ENCODE measurements around the gene USH2A.

USH2A gene

DNA sequence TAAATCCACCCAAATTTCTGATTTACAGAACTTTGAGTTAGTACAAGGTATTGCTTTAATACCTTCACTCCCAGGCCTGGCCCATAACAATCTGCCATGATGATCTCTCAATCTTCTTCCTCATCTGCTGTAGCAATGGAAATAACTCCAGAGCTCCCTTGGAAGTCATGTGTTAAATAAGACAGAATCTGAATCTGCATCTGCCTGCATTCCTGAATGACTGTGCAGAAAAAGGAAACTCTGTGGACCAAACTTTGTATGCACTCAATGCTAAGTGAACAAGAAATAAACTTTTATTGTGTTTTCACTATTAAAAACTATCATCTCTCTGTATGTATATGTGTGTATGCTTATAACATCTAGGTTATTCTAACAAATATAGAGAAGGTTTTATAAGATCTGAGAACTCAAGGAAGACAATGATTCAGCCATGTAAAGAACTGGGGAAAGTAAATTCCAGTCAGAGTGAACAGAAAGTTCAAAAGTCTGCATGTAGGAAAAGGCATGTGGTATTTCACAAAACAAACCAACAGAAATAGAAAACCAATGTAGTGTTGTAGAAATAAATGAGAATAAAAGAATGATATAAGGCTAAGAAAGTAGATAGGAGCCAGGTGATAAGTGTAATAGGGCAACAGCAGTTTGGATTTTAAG lies 390.2 kb downstream of the USH2A start:
- TF ChIP-seq EZH2phosphoT487 (conservative IDR thresholded peaks at IDR 0.05; ENCODE audit: low read length) = no peak
- TF ChIP-seq, protein P1, sequence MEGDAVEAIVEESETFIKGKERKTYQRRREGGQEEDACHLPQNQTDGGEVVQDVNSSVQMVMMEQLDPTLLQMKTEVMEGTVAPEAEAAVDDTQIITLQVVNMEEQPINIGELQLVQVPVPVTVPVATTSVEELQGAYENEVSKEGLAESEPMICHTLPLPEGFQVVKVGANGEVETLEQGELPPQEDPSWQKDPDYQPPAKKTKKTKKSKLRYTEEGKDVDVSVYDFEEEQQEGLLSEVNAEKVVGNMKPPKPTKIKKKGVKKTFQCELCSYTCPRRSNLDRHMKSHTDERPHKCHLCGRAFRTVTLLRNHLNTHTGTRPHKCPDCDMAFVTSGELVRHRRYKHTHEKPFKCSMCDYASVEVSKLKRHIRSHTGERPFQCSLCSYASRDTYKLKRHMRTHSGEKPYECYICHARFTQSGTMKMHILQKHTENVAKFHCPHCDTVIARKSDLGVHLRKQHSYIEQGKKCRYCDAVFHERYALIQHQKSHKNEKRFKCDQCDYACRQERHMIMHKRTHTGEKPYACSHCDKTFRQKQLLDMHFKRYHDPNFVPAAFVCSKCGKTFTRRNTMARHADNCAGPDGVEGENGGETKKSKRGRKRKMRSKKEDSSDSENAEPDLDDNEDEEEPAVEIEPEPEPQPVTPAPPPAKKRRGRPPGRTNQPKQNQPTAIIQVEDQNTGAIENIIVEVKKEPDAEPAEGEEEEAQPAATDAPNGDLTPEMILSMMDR (IDR thresholded peaks at IDR 0.05; ENCODE audit: insufficient read depth, low read length, poor library complexity, severe bottlenecking) = no peak
- Histone ChIP-seq H3F3A (ENCODE audit: insufficient read depth) (no peaks in the 10 kb centered on the region), H4K20me1 (ENCODE audit: low read depth, low read length) (no peaks in the 10 kb centered on the region), H3K9me3 (ENCODE audit: insufficient read depth, low read length) (no peaks in the 10 kb centered on the region), H3K4me2 (ENCODE audit: low read depth, low read length, poor library complexity, severe bottlenecking) (no peak overlapping the region), H3K36me3 (ENCODE audit: low read length) (no peaks in the 10 kb centered on the region), H3K79me2 (ENCODE audit: insufficient read depth, low read length) (no peaks in the 10 kb centered on the region), H3K9ac (ENCODE audit: low read length) (no peak overlapping the region), H3K4me3 (ENCODE audit: insufficient read depth, low read length, poor library complexity, severe bottlenecking) (no peak overlapping the region), H3K27me3 (ENCODE audit: low read length) (no peaks in the 10 kb centered on the region), H3K27ac (ENCODE audit: low read depth, low read length) (no peak overlapping the region), H3K9me2 (replicated peaks; ENCODE audit: insufficient read depth, low read length) (no peaks in the 10 kb centered on the region), H2AFZ (ENCODE audit: low read depth, low read length, severe bottlenecking) (no peak overlapping the region)

DNA sequence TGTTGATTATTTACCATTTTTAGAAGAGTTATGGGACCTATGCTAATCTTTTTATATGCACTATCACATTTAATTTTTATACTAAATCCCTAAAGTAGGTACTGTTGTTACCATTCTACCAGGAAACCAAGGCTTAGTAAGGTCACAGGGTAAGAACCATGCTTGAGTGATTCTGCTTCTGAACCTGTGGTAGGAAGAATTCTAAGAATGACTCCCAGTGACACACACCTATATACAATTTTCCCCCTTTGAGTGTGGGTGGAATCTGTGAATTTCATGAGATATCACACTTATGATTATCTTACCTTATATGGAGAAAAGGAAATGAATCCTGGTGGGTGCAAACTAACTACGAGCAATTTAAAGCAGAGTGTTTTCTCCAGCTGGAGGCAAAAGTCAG lies 391.0 kb downstream of the USH2A start:
- H3K4me3 ChIP-seq (ENCODE audit: insufficient read depth, low read length, poor library complexity, severe bottlenecking) = no peak overlapping the region
- no peak overlapping the region for H2AFZ ChIP-seq (ENCODE audit: low read depth, low read length, severe bottlenecking)
- no peaks in the 10 kb centered on the region for H3K9me2 ChIP-seq (replicated peaks; ENCODE audit: insufficient read depth, low read length)
- no peaks in the 10 kb centered on the region for H3K79me2 ChIP-seq (ENCODE audit: insufficient read depth, low read length)
- TF ChIP-seq, protein P1 (IDR thresholded peaks at IDR 0.05; ENCODE audit: insufficient read depth, low read length, poor library complexity, severe bottlenecking) = no peak
- no peak for TF ChIP-seq EZH2phosphoT487 (conservative IDR thresholded peaks at IDR 0.05; ENCODE audit: low read length)
- no peaks in the 10 kb centered on the region for H3K36me3 ChIP-seq (ENCODE audit: low read length)
- no peak overlapping the region for H3K27ac ChIP-seq (ENCODE audit: low read depth, low read length)
- H3K9ac ChIP-seq (ENCODE audit: low read length) = no peak overlapping the region
- H3K27me3 ChIP-seq (ENCODE audit: low read length) = no peaks in the 10 kb centered on the region
- H3K9me3 ChIP-seq (ENCODE audit: insufficient read depth, low read length) = no peaks in the 10 kb centered on the region
- no peaks in the 10 kb centered on the region for H3F3A ChIP-seq (ENCODE audit: insufficient read depth)
- no peaks in the 10 kb centered on the region for H4K20me1 ChIP-seq (ENCODE audit: low read depth, low read length)
- H3K4me2 ChIP-seq (ENCODE audit: low read depth, low read length, poor library complexity, severe bottlenecking) = no peak overlapping the region

DNA sequence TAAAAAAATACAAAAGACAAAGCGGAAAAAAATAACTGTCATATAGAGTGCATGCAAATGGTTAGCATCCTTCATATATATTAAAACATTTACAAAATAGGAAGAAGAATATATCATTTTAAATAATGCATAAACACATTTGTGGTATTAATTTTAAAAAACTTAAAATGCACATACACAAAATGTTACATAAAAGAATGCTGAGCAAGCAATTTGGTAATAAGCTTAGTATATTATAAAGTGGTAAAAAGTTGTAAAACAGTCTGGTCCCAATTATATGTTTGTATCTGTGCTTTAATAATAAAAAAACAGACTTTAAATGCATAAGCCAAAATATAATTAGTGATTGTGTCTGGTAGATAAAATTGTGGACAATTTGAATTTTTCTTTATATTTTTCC lies 394.6 kb downstream of the USH2A start:
- TF ChIP-seq, protein P1 (IDR thresholded peaks at IDR 0.05; ENCODE audit: insufficient read depth, low read length, poor library complexity, severe bottlenecking) = no peak
- TF ChIP-seq EZH2phosphoT487 (conservative IDR thresholded peaks at IDR 0.05; ENCODE audit: low read length) = no peak
- Histone ChIP-seq H4K20me1 (ENCODE audit: low read depth, low read length) (no peaks in the 10 kb centered on the region), H3K9me2 (replicated peaks; ENCODE audit: insufficient read depth, low read length) (no peaks in the 10 kb centered on the region), H3K27me3 (ENCODE audit: low read length) (no peaks in the 10 kb centered on the region), H3K9ac (ENCODE audit: low read length) (no peak overlapping the region), H3K79me2 (ENCODE audit: insufficient read depth, low read length) (no peaks in the 10 kb centered on the region), H2AFZ (ENCODE audit: low read depth, low read length, severe bottlenecking) (no peak overlapping the region), H3K27ac (ENCODE audit: low read depth, low read length) (no peak overlapping the region), H3K4me3 (ENCODE audit: insufficient read depth, low read length, poor library complexity, severe bottlenecking) (no peak overlapping the region), H3K36me3 (ENCODE audit: low read length) (no peaks in the 10 kb centered on the region), H3F3A (ENCODE audit: insufficient read depth) (no peaks in the 10 kb centered on the region), H3K4me2 (ENCODE audit: low read depth, low read length, poor library complexity, severe bottlenecking) (no peak overlapping the region), H3K9me3 (ENCODE audit: insufficient read depth, low read length) (no peaks in the 10 kb centered on the region)

Measured in SU-DHL-6 (cell line).